RWPE2 (cell line): Measurements from ENCODE around the gene FILIP1.

ENCODE experiments used
- ATAC-seq: fragments of 200-7000 bp; cut with Tn5 transposase; 3 replicates; pipeline ENCODE4 v1.9.1; 2021; ENCODE audit warnings: low read depth
- DNase-seq: peaks from one replicate; pipeline ENCODE4 v3.0.0-alpha.2; 2020; ENCODE audit warnings: low spot score
- H3K27ac ChIP-seq: fragments of 450-650 bp; 2 replicates; pipeline ENCODE4 v1.5.1; 2017; ENCODE audit warnings: mild to moderate bottlenecking; ENCODE audit not compliant: poor library complexity, severe bottlenecking
- H3K27me3 ChIP-seq: fragments of 250-450 bp; sonication (Bioruptor Pico); 2 replicates; pipeline ENCODE4 v1.5.1; 2021; ENCODE audit warnings: mild to moderate bottlenecking, moderate library complexity; ENCODE audit not compliant: insufficient read depth, poor library complexity, severe bottlenecking
- H3K36me3 ChIP-seq: fragments of 250-450 bp; sonication (Bioruptor Pico); 2 replicates; pipeline ENCODE4 v1.5.1; 2020; ENCODE audit warnings: low read depth, mild to moderate bottlenecking, moderate library complexity
- H3K4me1 ChIP-seq: fragments of 250-450 bp; sonication (Bioruptor Pico); 2 replicates; pipeline ENCODE4 v1.5.1; 2021; ENCODE audit warnings: mild to moderate bottlenecking, moderate library complexity; ENCODE audit not compliant: insufficient read depth, poor library complexity, severe bottlenecking
- H3K4me3 ChIP-seq: fragments of 250-450 bp; sonication (Bioruptor Pico); 2 replicates; pipeline ENCODE4 v1.5.1; 2021; ENCODE audit warnings: mild to moderate bottlenecking, moderate library complexity; ENCODE audit not compliant: severe bottlenecking
- H3K9me3 ChIP-seq: fragments of 250-450 bp; sonication (Bioruptor Pico); 2 replicates; pipeline ENCODE4 v1.5.1; 2021; ENCODE audit warnings: mild to moderate bottlenecking, moderate library complexity; ENCODE audit not compliant: severe bottlenecking
- TF ChIP-seq, protein P1 (sequence below): fragments of 450-650 bp; IDR thresholded peaks from one replicate; pipeline ENCODE4 v1.5.1; 2017; ENCODE audit warnings: mild to moderate bottlenecking, moderate library complexity; ENCODE audit not compliant: poor library complexity, severe bottlenecking

Gene FILIP1

DNA sequence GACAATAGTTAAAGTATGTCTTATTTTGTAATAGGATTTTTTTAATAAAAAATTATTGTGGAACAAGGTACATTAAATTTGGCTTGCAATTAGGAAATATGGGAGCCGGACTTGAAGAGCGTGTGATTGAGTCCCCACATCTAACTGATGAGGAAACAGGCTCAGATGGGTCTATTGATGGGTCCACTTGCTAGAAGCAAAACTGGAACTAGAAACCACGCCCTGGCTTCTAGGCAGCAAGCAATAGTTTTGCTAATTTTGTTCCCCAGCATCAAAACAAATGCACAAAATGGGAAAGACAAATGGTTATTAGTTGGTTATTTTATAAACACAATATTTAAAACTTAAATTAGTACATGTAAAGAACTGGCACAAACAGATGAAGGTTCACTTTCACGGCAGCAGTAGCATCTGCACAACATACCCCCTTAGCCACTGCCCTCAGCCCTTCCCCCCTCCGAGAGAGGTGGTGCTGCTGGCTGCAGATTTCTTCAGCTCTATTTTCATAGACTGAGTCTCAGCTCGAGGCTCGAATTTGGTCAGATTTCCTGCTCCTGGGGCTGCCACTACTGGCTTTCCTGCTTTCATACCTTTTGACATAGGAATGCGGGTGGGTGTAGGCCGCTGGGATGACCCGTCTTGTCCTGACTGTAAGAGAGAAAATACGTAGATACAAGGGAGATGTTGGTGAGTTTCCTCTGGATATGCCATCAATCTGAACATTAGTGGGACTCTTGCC, 185.2 kb downstream of the FILIP1 start:
- TF ChIP-seq, protein P1, sequence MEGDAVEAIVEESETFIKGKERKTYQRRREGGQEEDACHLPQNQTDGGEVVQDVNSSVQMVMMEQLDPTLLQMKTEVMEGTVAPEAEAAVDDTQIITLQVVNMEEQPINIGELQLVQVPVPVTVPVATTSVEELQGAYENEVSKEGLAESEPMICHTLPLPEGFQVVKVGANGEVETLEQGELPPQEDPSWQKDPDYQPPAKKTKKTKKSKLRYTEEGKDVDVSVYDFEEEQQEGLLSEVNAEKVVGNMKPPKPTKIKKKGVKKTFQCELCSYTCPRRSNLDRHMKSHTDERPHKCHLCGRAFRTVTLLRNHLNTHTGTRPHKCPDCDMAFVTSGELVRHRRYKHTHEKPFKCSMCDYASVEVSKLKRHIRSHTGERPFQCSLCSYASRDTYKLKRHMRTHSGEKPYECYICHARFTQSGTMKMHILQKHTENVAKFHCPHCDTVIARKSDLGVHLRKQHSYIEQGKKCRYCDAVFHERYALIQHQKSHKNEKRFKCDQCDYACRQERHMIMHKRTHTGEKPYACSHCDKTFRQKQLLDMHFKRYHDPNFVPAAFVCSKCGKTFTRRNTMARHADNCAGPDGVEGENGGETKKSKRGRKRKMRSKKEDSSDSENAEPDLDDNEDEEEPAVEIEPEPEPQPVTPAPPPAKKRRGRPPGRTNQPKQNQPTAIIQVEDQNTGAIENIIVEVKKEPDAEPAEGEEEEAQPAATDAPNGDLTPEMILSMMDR = no peak
- no peak for DNase-seq
- Histone ChIP-seq H3K36me3 (no peaks in the 10 kb centered on the region), H3K4me3 (no peak overlapping the region), H3K27me3 (no peaks in the 10 kb centered on the region), H3K27ac (no peak overlapping the region), H3K4me1 (no peaks in the 10 kb centered on the region), H3K9me3 (no peaks in the 10 kb centered on the region)
- no peak for ATAC-seq

DNA sequence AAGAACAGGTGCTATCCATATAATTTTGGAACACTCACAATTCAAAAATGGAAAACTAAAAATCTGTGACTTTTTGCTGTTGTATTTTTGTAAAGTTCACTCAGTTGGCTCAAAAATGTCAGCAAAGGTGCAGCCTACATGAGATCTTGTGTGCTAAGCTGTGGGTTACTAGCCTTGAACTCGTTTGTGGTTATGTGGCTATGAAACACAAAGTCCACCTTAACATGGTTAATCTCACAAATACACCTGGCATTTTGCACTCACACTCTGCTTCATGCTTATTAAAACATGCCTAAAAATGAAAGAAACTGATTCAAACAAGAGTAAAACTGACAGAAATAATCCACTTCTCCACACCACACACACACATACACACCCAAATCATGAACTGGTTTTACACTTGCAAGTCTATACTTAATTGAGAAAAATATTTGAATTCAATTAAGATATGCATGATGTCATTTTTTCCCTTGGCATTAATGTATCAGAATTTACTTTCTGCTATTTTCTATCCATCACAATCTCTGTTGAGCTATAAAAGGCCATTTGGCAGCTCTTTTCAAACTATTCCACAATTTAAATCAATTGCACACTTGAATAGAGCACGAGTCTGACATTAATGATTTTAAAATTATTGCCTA, 186.1 kb downstream of the FILIP1 start:
- TF ChIP-seq, protein P1 = no peak
- H3K27me3 ChIP-seq = no peaks in the 10 kb centered on the region
- ATAC-seq (no peak), DNase-seq (no peak)
- no peak overlapping the region for H3K27ac ChIP-seq
- no peak overlapping the region for H3K4me3 ChIP-seq
- no peaks in the 10 kb centered on the region for H3K4me1 ChIP-seq
- no peaks in the 10 kb centered on the region for H3K9me3 ChIP-seq
- H3K36me3 ChIP-seq = no peaks in the 10 kb centered on the region

DNA sequence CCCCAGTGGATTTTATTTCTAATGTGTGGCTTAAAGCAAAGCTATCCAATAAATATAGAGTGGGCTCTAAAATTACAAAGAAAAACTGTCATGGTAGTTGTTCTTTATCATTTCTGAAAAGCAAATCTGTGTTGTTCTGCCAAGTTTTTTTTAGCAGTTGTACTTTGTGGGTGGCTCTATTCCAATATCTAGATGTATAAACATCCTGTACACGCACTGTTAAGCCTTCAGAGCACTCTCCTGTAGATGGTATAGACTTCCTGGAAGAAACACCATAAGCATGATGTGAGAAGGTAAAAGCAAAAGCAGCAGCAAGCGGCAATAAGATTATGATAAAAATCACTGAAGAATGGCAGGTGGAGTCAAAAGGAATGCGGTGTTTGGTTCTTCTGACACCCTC, 187.5 kb downstream of the FILIP1 start:
- H3K27ac ChIP-seq = no peak overlapping the region
- no peaks in the 10 kb centered on the region for H3K36me3 ChIP-seq
- TF ChIP-seq, protein P1 = no peak
- DNase-seq (no peak), ATAC-seq (no peak)
- H3K4me1 ChIP-seq = no peaks in the 10 kb centered on the region
- no peak overlapping the region for H3K4me3 ChIP-seq
- H3K9me3 ChIP-seq = no peaks in the 10 kb centered on the region
- H3K27me3 ChIP-seq = no peaks in the 10 kb centered on the region

DNA sequence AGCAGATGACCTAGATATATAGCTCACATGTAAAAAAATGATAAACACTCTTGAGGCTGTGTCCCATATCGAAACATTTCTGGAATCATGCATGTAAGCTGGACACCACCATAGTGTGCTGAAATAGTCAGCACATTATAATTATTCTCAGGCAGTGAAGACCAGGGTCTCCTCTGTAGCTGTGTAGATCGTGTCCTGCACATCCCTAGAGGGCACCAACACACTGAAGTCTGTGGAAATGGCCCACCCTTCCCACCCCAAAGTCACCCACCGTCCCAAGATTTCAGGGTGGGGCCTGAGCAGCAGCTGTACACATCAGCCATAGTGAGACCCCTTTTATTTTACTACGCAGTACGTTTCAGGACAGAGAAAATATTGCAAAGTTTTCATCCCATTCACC, 188.0 kb downstream of the FILIP1 start:
- Histone ChIP-seq H3K27ac (no peak overlapping the region), H3K4me3 (no peak overlapping the region), H3K9me3 (no peaks in the 10 kb centered on the region), H3K27me3 (no peaks in the 10 kb centered on the region), H3K36me3 (no peaks in the 10 kb centered on the region), H3K4me1 (no peaks in the 10 kb centered on the region)
- TF ChIP-seq, protein P1 = no peak
- ATAC-seq = no peak
- DNase-seq = no peak

DNA sequence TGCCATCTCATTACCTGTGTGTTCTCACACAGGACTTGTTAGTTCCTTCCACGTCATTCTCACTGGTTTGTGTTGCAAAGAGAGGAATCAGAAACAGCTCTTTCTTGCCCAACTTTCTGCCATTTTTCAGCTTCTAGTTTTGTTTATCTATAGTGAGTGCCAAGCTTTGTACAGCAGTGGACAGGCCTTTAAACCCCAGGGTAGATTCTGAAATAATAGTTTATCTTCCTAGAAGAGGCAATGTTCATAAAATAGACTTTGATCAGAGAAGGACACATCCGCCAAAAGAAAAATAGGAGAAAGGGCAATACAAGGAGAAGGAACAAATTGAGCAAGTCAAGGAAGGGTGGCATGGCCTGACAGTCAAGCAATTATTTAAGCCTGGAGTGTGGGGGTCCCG, 191.3 kb downstream of the FILIP1 start:
- no peaks in the 10 kb centered on the region for H3K9me3 ChIP-seq
- TF ChIP-seq, protein P1 = no peak
- no peak for DNase-seq
- no peaks in the 10 kb centered on the region for H3K36me3 ChIP-seq
- no peaks in the 10 kb centered on the region for H3K27me3 ChIP-seq
- no peak overlapping the region for H3K27ac ChIP-seq
- no peaks in the 10 kb centered on the region for H3K4me1 ChIP-seq
- no peak overlapping the region for H3K4me3 ChIP-seq
- no peak for ATAC-seq
